Measurements from ENCODE around the gene PPP2R1B. TPM values are rescaled to one million over a fixed set of nuclear protein-coding genes. Genes with fewer than 3 reads are reported as not detected.

Gene PPP2R1B
- polyA plus RNA-seq, 2 of the 4 experiments (the other 2 are of a cell fraction): 18.6 to 24.7 TPM

DNA sequence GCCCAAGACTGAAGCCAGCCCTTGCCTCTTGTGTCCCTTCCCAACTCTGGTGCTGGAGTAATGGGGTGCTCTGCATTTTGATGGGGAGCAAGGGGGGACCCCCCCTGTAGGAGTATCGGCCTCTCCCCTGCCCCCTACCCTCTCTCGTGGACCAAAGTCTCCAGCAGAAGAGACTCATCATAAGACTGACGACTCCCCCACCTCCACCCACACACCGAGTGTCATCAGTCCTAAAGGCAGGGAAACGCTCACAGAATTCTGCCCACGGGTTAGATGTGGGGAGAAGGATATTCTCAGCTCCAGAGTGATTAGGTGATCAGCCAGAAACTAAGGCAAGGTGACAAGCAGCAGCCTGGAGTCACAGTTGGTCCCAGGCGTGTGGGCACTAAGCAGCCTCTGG is 38.8 kb downstream of the PPP2R1B start:
- POLR2A ChIA-PET: no interaction called here
- 82% methylated on average over 3 of the region's 7 CpGs for WGBS (ENCODE audit: missing lambda C conversion rate)
- FAIRE-seq (no peak), ATAC-seq (no peak), DNase-seq (ENCODE audit: low read depth in 1 of 2, low spot score in 1 of 2) (no peak)
- Histone ChIP-seq H3K27ac (no peak overlapping the region), H3K4me1 (peaks cover 21% of the 10 kb centered on the region), H3K4me3 (no peak overlapping the region), H3K4me2 (no peak overlapping the region), H3K9me3 (no peaks in the 10 kb centered on the region)
- TF ChIP-seq MAZ (IDR thresholded peaks at IDR 0.05; ENCODE audit: borderline replicate concordance, low read depth, low read length): no peak
- TF ChIP-seq, protein P1, sequence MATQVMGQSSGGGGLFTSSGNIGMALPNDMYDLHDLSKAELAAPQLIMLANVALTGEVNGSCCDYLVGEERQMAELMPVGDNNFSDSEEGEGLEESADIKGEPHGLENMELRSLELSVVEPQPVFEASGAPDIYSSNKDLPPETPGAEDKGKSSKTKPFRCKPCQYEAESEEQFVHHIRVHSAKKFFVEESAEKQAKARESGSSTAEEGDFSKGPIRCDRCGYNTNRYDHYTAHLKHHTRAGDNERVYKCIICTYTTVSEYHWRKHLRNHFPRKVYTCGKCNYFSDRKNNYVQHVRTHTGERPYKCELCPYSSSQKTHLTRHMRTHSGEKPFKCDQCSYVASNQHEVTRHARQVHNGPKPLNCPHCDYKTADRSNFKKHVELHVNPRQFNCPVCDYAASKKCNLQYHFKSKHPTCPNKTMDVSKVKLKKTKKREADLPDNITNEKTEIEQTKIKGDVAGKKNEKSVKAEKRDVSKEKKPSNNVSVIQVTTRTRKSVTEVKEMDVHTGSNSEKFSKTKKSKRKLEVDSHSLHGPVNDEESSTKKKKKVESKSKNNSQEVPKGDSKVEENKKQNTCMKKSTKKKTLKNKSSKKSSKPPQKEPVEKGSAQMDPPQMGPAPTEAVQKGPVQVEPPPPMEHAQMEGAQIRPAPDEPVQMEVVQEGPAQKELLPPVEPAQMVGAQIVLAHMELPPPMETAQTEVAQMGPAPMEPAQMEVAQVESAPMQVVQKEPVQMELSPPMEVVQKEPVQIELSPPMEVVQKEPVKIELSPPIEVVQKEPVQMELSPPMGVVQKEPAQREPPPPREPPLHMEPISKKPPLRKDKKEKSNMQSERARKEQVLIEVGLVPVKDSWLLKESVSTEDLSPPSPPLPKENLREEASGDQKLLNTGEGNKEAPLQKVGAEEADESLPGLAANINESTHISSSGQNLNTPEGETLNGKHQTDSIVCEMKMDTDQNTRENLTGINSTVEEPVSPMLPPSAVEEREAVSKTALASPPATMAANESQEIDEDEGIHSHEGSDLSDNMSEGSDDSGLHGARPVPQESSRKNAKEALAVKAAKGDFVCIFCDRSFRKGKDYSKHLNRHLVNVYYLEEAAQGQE (IDR thresholded peaks at IDR 0.05): no peak
- CTCF ChIA-PET: interaction anchor here (0.9 kb wide), 1 partner anchor 123 kb away, joined by 3 read pairs; no protein-coding TSS in a partner anchor

DNA sequence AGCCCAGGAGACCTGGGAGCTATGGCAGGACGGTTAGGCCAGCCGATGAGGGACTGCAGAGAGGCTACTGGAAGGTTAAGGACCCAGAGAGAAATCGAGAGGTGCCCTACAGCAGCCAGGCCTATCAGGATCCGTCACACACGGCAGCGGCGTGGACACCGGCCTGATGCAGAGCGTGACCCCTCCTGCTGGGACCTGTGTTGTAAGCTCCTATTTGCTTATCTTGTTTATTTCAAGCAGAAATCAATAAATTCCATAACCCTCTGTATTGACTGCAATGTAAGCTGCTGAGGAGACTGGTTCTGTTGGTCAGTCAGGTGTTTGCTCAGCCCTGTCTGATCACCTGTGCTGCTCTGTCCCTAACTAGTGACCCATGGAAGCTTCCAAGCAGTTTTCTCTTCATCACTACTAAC is 39.9 kb downstream of the PPP2R1B start:
- ATAC-seq (no peak), FAIRE-seq (no peak), DNase-seq (ENCODE audit: low read depth in 1 of 2, low spot score in 1 of 2) (no peak)
- CTCF ChIA-PET: no interaction called here
- no peak overlapping the region for H3K4me3 ChIP-seq
- peaks cover 14% of the 10 kb centered on the region for H3K4me1 ChIP-seq
- H3K27ac ChIP-seq: no peak overlapping the region
- POLR2A ChIA-PET: no interaction called here
- no peak overlapping the region for H3K4me2 ChIP-seq
- H3K9me3 ChIP-seq: no peaks in the 10 kb centered on the region
- TF ChIP-seq, protein P2, sequence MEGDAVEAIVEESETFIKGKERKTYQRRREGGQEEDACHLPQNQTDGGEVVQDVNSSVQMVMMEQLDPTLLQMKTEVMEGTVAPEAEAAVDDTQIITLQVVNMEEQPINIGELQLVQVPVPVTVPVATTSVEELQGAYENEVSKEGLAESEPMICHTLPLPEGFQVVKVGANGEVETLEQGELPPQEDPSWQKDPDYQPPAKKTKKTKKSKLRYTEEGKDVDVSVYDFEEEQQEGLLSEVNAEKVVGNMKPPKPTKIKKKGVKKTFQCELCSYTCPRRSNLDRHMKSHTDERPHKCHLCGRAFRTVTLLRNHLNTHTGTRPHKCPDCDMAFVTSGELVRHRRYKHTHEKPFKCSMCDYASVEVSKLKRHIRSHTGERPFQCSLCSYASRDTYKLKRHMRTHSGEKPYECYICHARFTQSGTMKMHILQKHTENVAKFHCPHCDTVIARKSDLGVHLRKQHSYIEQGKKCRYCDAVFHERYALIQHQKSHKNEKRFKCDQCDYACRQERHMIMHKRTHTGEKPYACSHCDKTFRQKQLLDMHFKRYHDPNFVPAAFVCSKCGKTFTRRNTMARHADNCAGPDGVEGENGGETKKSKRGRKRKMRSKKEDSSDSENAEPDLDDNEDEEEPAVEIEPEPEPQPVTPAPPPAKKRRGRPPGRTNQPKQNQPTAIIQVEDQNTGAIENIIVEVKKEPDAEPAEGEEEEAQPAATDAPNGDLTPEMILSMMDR (IDR thresholded peaks at IDR 0.05): no peak
- TF ChIP-seq KDM5A (IDR thresholded peaks at IDR 0.05) (no peak), SREBF2 (IDR thresholded peaks at IDR 0.05) (no peak)
- 92% methylated on average over 9 of the region's 9 CpGs for WGBS (ENCODE audit: missing lambda C conversion rate)

DNA sequence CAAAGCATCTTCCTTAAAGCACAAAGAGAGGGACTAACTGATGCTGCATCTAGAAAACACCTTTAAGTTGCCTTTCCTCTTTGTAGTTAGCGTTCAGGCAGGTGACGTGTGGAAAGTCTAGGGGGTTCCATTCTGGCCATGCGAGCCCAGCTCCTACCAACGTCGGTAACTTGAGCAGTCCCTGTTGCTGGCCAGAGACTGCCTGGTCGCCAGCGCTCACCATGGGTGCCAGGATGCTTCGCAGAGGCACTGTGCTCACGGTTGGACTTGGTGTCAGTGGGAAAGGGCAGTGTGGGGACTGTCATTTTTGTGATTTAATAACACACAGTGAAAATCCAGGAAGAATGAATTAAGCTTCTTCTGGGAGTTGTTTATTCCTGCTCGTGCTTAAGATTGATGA is 40.6 kb downstream of the PPP2R1B start:
- CTCF ChIA-PET: no interaction called here
- no peak for ATAC-seq
- no peaks in the 10 kb centered on the region for H3K9me3 ChIP-seq

DNA sequence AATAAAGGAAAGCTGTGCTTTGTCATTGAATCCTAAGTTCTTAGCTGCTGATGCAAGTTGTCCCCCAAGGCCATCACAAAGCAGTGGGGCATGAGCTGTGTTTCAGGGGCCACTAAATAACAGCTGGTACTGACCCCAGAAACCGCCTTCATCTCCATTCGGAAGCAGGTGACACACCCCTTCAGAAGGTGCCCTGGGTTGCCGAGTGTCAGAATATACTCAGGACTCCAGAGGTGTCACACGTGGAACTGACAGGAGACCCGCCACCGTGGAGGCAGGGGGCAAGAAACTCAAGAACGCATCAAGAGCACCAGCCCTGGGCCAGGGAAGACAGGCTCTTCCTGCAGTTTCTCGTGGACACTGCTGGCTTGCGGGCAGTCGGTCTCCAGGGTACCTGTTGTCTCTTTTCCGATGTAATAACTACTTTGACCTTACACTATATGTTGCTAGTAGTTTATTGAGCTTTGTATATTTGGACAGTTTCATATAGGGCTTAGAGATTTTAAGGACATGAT is 41.5 kb downstream of the PPP2R1B start:
- Histone ChIP-seq H3K9me3 (no peaks in the 10 kb centered on the region), H3K4me3 (no peak overlapping the region), H3K4me2 (no peak overlapping the region), H3K4me1 (no peaks in the 10 kb centered on the region), H3K27ac (no peak overlapping the region)
- CTCF ChIA-PET: no interaction called here
- WGBS (ENCODE audit: missing lambda C conversion rate): 91% methylated on average over 9 of the region's 11 CpGs
- ATAC-seq (no peak), FAIRE-seq (no peak), DNase-seq (ENCODE audit: low read depth in 1 of 2, low spot score in 1 of 2) (no peak)
- POLR2A ChIA-PET: no interaction called here
- no peak for TF ChIP-seq CHD2 (IDR thresholded peaks at IDR 0.05; ENCODE audit: low read length, partially characterized antibody)
- TF ChIP-seq MAFK (IDR thresholded peaks at IDR 0.05; ENCODE audit: partially characterized antibody): no peak
- TF ChIP-seq, protein P3, sequence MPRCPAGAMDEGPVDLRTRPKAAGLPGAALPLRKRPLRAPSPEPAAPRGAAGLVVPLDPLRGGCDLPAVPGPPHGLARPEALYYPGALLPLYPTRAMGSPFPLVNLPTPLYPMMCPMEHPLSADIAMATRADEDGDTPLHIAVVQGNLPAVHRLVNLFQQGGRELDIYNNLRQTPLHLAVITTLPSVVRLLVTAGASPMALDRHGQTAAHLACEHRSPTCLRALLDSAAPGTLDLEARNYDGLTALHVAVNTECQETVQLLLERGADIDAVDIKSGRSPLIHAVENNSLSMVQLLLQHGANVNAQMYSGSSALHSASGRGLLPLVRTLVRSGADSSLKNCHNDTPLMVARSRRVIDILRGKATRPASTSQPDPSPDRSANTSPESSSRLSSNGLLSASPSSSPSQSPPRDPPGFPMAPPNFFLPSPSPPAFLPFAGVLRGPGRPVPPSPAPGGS (IDR thresholded peaks at IDR 0.05): no peak
- no peak for TF ChIP-seq ZSCAN20 (CRISPR knock-in tag; IDR thresholded peaks at IDR 0.05)
- no peak for TF ChIP-seq ZC3H11A (IDR thresholded peaks at IDR 0.05)
- TF ChIP-seq SMC3 (IDR thresholded peaks at IDR 0.05): no peak
- no peak for TF ChIP-seq ZNF302 (CRISPR knock-in tag; IDR thresholded peaks at IDR 0.05)
- TF ChIP-seq, protein P1 (IDR thresholded peaks at IDR 0.05): no peak
- no peak for TF ChIP-seq HOXA7 (CRISPR knock-in tag; IDR thresholded peaks at IDR 0.05)
- TF ChIP-seq PHF8 (IDR thresholded peaks at IDR 0.05; ENCODE audit: borderline replicate concordance, low read depth): no peak

More for the DNA sequence above, 40.6 kb downstream of the PPP2R1B start:
- POLR2A ChIA-PET: no interaction called here
- DNase-seq (ENCODE audit: low read depth in 1 of 2, low spot score in 1 of 2) (no peak), FAIRE-seq (no peak)
- Histone ChIP-seq H3K4me3 (no peak overlapping the region), H3K27ac (no peak overlapping the region), H3K4me2 (no peak overlapping the region), H3K4me1 (peaks cover 8% of the 10 kb centered on the region)
- TF ChIP-seq MAFK (IDR thresholded peaks at IDR 0.05; ENCODE audit: partially characterized antibody): no peak
- no peak for TF ChIP-seq TFCP2L1 (CRISPR knock-in tag; IDR thresholded peaks at IDR 0.05)
- TF ChIP-seq, protein P3 (IDR thresholded peaks at IDR 0.05): no peak
- no peak for TF ChIP-seq ZFP36 (IDR thresholded peaks at IDR 0.05; ENCODE audit: borderline replicate concordance, partially characterized antibody)
- TF ChIP-seq ZSCAN20 (CRISPR knock-in tag; IDR thresholded peaks at IDR 0.05): no peak
- no peak for TF ChIP-seq KDM1A (IDR thresholded peaks at IDR 0.05; ENCODE audit: low read depth)
- WGBS (ENCODE audit: missing lambda C conversion rate): 92% methylated on average over 9 of the region's 10 CpGs

Measured in A549 (cell line).